Measurements from ENCODE around the gene SND1.

- no peak for TF ChIP-seq CTCF (IDR thresholded peaks at IDR 0.05; ENCODE audit: low read length)
- no peak for TF ChIP-seq EZH2phosphoT487 (IDR thresholded peaks at IDR 0.05; ENCODE audit: low read length)
Measured at GRCh38 chr7:127632276-127632910, 19.6 kb upstream of the SND1 start.

Measured in MM.1S (cell line).